Hepatocyte (in vitro differentiated cells): Measurements from ENCODE around the gene EVX2.

Source experiments
- CTCF ChIP-seq: fragments of 200-600 bp; sonication (generic); IDR thresholded peaks from 2 replicates; pipeline ENCODE4 v1.5.1; 2016; ENCODE audit warnings: antibody characterized with exemption, mild to moderate bottlenecking; ENCODE audit not compliant: poor library complexity
- EZH2 ChIP-seq: fragments of 200-600 bp; sonication (generic); IDR thresholded peaks from 2 replicates; pipeline ENCODE4 v1.6.1; 2016; ENCODE audit warnings: antibody characterized with exemption, mild to moderate bottlenecking, borderline replicate concordance
- EZH2phosphoT487 ChIP-seq: fragments of 200-600 bp; sonication (generic); IDR thresholded peaks from one replicate; pipeline ENCODE4 v1.6.1; 2018; ENCODE audit warnings: antibody characterized with exemption, mild to moderate bottlenecking, low read depth, moderate library complexity; ENCODE audit not compliant: unreplicated experiment, severe bottlenecking

- no peak for TF ChIP-seq CTCF
- no peak for TF ChIP-seq EZH2
- no peak for TF ChIP-seq EZH2phosphoT487
Measured at GRCh38 chr2:176129813-176130146, 46.0 kb upstream of the EVX2 start.
